Fibroblast of skin of right biceps (primary cell): ENCODE data around the gene DPH1.
A peak's percentile ranks its signal among the peaks of the same experiment; 100 is the strongest.

Experiments used
- DNase-seq: peaks from one replicate; pipeline ENCODE4 v3.0.0-alpha.2; 2013

Gene DPH1

GRCh38 chr17:2084766-2085647, 55.1 kb downstream of the DPH1 start:
- DNase-seq = peak; percentile 90

GRCh38 chr17:2085648-2085949, 55.6 kb downstream of the DPH1 start:
- DNase-seq = peak; percentile 81

GRCh38 chr17:2086306-2086705, 56.4 kb downstream of the DPH1 start:
- DNase-seq = no peak

- peak; percentile 64 for DNase-seq
Observed at GRCh38 chr17:2087597-2088211, 57.8 kb downstream of the DPH1 start.

- peak; percentile 81 for DNase-seq
Observed at GRCh38 chr17:2089021-2089422, 59.1 kb downstream of the DPH1 start.

DNA sequence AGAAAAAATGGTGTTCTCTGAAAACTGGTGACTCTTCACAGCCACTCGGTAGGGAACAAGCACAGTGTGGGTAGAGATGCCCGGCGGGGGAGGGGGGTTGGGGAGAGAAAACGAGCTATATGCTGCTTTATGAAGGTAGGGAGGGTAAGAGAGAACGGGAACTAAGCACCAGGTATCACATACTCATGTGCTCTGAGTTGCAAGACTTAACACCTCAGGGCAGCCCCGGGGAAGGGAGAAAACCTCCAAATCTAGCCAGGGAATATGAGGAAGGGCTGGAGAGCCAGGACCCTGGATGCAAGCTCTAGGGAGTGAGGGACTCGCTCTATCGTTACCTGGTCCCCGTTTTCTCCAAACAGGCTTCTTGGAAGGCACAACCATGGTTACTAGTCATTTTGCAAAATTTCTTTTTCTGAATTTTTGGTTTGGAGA, 60.3 kb downstream of the DPH1 start:
- DNase-seq = no peak

DNA sequence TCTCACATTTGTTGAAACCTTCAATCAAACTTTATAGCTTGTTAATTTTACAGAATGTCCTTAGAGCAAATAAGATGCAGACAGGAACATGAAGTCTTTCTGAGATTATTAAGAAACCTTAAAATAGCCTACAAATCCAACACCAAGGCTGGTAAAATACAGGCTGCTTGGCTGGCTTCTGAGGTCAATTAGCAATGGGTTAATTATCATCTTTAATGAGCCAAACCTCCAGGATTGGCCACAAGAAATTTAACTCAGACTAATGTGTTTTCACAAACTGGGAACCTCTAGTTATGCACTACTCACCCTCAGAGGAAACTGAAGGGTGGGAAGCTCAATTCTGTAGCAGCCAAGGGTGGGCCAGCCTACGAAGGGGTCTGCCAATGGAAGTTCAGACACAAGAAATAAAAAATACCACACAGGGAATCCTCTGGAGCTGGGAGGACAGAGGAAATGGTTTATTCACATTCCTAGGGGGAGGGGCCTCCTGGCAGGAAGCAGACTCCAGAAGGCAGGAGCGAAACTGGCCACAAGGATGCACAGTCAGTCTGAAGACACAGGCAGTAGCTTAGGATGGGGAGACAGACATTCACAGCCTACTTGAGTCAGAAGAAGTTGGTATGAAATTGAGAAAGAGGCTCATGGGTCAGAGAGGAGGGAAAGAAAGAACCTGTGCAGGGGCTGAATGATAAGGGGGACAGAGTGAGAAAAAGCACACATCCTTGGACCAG, 61.0 kb downstream of the DPH1 start:
- DNase-seq = peak; percentile 98

- DNase-seq = no peak
Observed at GRCh38 chr17:2092253-2092652, 62.3 kb downstream of the DPH1 start.

GRCh38 chr17:2093349-2093748, 63.4 kb downstream of the DPH1 start:
- DNase-seq = no peak
